ENCODE data around the gene NANS.

Gene NANS

GRCh38 chr9:98095401-98095800 lies 38.9 kb downstream of the NANS start:
- TF ChIP-seq, protein P1, sequence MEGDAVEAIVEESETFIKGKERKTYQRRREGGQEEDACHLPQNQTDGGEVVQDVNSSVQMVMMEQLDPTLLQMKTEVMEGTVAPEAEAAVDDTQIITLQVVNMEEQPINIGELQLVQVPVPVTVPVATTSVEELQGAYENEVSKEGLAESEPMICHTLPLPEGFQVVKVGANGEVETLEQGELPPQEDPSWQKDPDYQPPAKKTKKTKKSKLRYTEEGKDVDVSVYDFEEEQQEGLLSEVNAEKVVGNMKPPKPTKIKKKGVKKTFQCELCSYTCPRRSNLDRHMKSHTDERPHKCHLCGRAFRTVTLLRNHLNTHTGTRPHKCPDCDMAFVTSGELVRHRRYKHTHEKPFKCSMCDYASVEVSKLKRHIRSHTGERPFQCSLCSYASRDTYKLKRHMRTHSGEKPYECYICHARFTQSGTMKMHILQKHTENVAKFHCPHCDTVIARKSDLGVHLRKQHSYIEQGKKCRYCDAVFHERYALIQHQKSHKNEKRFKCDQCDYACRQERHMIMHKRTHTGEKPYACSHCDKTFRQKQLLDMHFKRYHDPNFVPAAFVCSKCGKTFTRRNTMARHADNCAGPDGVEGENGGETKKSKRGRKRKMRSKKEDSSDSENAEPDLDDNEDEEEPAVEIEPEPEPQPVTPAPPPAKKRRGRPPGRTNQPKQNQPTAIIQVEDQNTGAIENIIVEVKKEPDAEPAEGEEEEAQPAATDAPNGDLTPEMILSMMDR (IDR thresholded peaks at IDR 0.05), result no peak
- Mint-ChIP-seq H3K4me3 (no peak overlapping the region), H3K27me3 (ENCODE audit: low read depth, poor library complexity) (peaks cover 21% of the 10 kb centered on the region), H3K27ac (no peak overlapping the region), H3K9me3 (no peaks in the 10 kb centered on the region), H3K36me3 (ENCODE audit: low read depth) (no peaks in the 10 kb centered on the region), H3K4me1 (peaks cover 11% of the 10 kb centered on the region)
- DNase-seq, result no peak

DNA sequence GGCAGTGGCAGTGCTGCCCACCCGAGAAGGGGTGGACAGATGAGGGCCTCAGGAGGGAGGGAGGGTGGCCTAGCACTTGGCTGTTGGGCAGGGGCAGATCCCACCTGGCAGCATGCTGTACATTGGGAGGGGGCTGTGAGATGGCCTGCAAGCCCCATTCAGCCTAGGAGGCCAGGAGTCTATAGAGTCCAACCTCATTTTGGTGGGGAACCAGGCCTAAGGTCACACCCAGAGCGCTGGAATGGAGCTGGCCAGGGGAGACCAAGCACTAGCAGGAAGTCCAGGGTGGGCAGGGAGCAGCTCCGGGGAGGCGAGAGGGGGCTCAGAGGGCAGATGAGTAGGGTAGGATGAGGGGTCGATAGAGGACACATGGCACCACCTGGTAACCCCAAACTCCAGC lies 39.6 kb downstream of the NANS start:
- H3K4me1 Mint-ChIP-seq, result peaks cover 11% of the 10 kb centered on the region
- H3K27ac Mint-ChIP-seq, result no peak overlapping the region
- H3K36me3 Mint-ChIP-seq (ENCODE audit: low read depth), result no peaks in the 10 kb centered on the region
- TF ChIP-seq, protein P1 (IDR thresholded peaks at IDR 0.05), result no peak
- H3K9me3 Mint-ChIP-seq, result no peaks in the 10 kb centered on the region
- DNase-seq, result no peak
- peaks cover 21% of the 10 kb centered on the region for H3K27me3 Mint-ChIP-seq (ENCODE audit: low read depth, poor library complexity)
- H3K4me3 Mint-ChIP-seq, result no peak overlapping the region

DNA sequence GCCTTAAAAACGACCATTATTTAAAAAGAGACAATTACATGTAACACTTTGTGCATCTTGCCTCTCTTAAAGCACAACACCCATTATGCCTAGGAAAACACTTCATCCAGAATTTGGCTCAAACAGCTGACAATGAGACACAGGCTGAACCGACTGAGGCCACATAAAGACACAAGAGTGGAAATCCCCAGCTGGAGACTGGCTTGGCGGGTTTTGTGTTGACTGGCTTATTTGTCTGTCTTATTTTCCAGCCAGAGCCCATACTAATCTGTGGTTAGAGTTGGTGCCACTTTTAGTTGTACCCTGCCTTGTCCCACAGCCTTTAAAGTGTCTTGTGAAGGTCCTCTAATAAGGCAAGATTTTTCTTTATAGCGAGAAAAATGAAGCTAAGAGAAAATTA lies 41.3 kb downstream of the NANS start:
- H3K4me3 Mint-ChIP-seq, result no peak overlapping the region
- DNase-seq, result no peak
- TF ChIP-seq, protein P1 (IDR thresholded peaks at IDR 0.05), result no peak

GRCh38 chr9:98099346-98099745 lies 42.8 kb downstream of the NANS start:
- no peak for DNase-seq
- Mint-ChIP-seq H3K9me3 (no peaks in the 10 kb centered on the region), H3K27ac (no peak overlapping the region), H3K4me3 (no peak overlapping the region), H3K36me3 (ENCODE audit: low read depth) (no peaks in the 10 kb centered on the region), H3K4me1 (peaks cover 8% of the 10 kb centered on the region), H3K27me3 (ENCODE audit: low read depth, poor library complexity) (peaks cover 9% of the 10 kb centered on the region)
- TF ChIP-seq, protein P1 (IDR thresholded peaks at IDR 0.05), result no peak

More for the DNA sequence above, 41.3 kb downstream of the NANS start:
- H3K27ac Mint-ChIP-seq, result no peak overlapping the region
- no peaks in the 10 kb centered on the region for H3K36me3 Mint-ChIP-seq (ENCODE audit: low read depth)
- peaks cover 15% of the 10 kb centered on the region for H3K27me3 Mint-ChIP-seq (ENCODE audit: low read depth, poor library complexity)
- H3K4me1 Mint-ChIP-seq, result peaks cover 9% of the 10 kb centered on the region
- no peaks in the 10 kb centered on the region for H3K9me3 Mint-ChIP-seq

DNA sequence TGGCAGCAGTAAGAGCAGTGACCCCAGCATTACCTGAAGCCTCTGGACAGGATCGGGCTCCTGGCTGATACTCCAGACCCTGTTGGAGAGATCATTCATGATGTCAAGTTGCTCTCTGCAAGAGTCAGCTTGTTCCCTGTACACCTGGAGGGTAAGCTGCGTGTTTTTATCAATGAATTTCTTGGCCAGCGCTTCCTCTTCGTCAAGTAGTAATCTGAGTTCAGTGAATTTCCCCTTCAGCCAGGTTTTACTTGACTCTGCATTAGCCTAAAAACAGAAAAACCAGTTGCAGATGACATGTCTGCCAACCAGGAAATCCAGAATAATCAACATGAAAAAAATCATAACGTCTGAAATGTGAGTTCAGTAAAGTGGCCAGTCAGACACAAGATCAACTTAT lies 43.4 kb downstream of the NANS start:
- H3K4me1 Mint-ChIP-seq, result peaks cover 8% of the 10 kb centered on the region
- TF ChIP-seq, protein P1 (IDR thresholded peaks at IDR 0.05), result no peak

GRCh38 chr9:98100456-98100855 lies 43.9 kb downstream of the NANS start:
- Mint-ChIP-seq H3K4me1 (peaks cover 8% of the 10 kb centered on the region), H3K9me3 (peaks cover 1% of the 10 kb centered on the region), H3K27ac (no peak overlapping the region), H3K36me3 (ENCODE audit: low read depth) (no peaks in the 10 kb centered on the region), H3K27me3 (ENCODE audit: low read depth, poor library complexity) (peaks cover 9% of the 10 kb centered on the region), H3K4me3 (no peak overlapping the region)
- TF ChIP-seq, protein P1 (IDR thresholded peaks at IDR 0.05), result no peak
- no peak for DNase-seq

More for the DNA sequence above, 43.4 kb downstream of the NANS start:
- no peaks in the 10 kb centered on the region for H3K36me3 Mint-ChIP-seq (ENCODE audit: low read depth)
- no peak overlapping the region for H3K27ac Mint-ChIP-seq
- no peak for DNase-seq
- H3K27me3 Mint-ChIP-seq (ENCODE audit: low read depth, poor library complexity), result peaks cover 9% of the 10 kb centered on the region
- no peaks in the 10 kb centered on the region for H3K9me3 Mint-ChIP-seq
- no peak overlapping the region for H3K4me3 Mint-ChIP-seq

All from nephron progenitor cell (in vitro differentiated cells).